HG02938 (cell line): ENCODE measurements around the gene ANKUB1.

Experiments
- ATAC-seq: cut with Tn5 transposase; IDR thresholded peaks from one replicate; pipeline ENCODE4 v1.9.1; 2021; ENCODE audit warnings: mild to moderate bottlenecking, moderate library complexity; ENCODE audit not compliant: unreplicated experiment

Gene ANKUB1

GRCh38 chr3:149810846-149811245, 18.5 kb upstream of the ANKUB1 start:
- no peak for ATAC-seq

DNA sequence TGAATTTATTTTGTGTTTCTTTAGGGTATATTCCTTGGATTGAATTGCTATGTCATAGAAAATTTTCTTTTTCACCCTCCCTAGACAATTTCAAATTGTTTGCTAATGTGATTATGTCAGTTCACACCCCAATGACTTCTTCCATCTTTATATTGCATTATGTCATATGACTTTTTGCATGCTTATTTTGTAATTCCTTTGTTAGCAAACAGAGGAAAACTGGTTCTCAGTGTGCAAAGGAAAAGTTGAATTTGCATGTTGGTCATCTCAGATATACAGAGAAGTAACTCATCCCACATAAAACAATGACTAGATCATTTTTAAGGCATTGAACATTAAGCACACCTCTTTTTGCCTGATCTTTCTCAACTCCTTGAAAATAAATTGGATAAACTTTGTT, 17.3 kb upstream of the ANKUB1 start:
- ATAC-seq, result no peak

DNA sequence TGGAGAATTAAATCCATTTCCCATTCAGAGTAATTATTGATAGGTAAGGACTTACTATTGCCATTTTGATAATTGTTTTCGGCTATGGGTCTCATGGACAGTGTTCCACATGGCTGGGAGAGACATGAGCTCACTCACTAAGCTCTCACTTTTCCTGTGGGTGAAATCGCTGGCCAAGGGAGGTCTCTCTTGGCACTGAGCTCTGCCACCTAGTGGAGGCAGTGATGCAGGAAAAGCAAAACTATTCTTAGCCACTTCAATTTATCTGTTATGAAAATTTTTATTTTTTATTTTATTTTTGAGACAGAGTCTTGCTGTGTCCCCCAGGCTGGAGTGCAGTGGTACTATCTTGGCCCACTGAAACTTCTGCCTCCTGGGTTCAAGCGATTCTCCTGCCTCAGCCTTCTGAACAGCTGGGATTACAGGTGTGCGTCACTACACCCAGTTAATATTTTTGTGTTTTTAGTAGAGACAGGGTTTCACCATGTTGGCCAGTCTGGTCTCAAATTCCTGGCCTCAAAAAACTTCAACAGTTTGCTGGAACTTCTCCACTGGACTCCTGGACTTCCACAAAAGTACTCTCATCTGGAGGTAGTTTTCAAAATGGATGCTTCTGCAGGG, 16.0 kb upstream of the ANKUB1 start:
- no peak for ATAC-seq

GRCh38 chr3:149806171-149806778, 13.9 kb upstream of the ANKUB1 start:
- no peak for ATAC-seq

DNA sequence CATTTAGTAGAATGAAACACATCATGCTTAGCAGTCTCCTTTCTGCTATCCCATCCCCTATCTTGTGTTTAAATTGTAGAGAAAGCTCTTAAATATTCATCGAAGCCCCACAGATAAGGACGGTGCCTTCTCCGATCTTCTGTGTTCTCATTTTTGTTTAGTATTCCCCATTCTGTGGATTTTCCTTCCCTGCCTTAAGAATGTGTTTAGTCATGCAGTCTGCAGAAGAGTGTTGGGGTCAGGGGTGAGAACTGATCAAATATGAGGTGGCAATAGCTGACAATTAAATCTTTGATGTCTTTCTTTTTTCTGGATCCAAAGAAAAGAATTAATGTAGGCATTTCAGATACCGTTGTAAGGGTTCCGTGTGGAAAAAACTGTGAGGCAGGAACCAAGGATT, 9.3 kb upstream of the ANKUB1 start:
- no peak for ATAC-seq

DNA sequence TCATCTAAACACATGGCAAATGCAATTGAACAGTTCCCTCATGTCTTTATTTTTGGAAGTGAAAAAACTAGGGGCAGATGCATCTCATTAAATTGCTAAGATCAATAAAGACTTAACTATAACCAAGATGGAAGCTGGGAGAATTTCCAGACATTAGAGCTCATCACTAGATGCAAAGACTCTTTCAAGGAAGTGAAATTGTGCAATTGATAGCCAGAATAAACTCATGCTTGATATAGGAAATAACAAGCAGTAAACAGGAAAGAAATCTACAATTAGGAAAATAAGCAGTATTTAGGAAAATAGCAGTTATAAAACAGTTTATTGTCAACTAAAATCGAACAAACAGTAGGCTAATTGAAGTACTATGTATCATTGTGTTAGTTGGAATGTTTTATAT, 8.8 kb upstream of the ANKUB1 start:
- no peak for ATAC-seq

GRCh38 chr3:149800693-149801092, 8.3 kb upstream of the ANKUB1 start:
- no peak for ATAC-seq

DNA sequence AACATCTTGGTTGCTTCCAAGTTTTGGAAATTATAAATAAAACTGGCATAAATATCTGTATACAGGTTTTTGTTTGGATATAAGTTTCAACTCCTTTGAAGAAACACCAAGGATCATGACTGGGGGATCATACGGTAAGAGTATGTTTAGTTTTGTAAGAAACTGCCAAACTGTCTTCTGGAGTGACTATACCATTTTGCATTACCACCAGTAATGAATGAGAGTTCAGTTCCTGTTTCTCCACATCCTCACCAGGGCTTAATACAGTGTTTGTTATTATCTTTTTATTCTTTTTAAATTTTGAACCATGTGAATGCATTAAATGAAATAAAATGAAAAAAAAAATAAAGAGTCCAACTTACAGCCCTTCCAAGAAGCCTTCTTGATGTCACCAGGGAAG, 3.7 kb upstream of the ANKUB1 start:
- no peak for ATAC-seq

- ATAC-seq, result no peak
Measured at GRCh38 chr3:149790698-149791097, 1.7 kb downstream of the ANKUB1 start.

GRCh38 chr3:149790268-149790667, 2.1 kb downstream of the ANKUB1 start:
- ATAC-seq, result no peak

GRCh38 chr3:149784064-149784704, 8.2 kb downstream of the ANKUB1 start:
- no peak for ATAC-seq

DNA sequence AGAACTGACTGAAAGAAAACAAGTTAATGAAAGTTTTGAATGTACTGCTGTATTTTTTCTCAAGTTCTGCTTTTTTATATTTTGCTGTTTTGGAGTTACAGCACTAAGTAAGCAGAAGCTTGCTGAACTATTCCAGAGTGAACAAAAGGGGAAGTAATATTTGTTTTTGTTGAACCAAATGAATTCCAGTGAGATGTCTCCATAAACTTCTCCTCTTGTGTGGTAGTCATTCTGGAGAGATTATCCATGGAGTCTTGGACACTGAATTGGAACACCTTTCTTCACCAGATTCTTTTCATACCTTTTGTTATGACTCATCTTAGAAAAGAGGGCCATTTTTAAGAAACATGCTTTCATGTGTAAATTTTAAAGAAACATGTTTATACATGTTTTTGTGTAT, 8.8 kb downstream of the ANKUB1 start:
- ATAC-seq, result no peak

GRCh38 chr3:149781741-149782140, 10.6 kb downstream of the ANKUB1 start:
- no peak for ATAC-seq

DNA sequence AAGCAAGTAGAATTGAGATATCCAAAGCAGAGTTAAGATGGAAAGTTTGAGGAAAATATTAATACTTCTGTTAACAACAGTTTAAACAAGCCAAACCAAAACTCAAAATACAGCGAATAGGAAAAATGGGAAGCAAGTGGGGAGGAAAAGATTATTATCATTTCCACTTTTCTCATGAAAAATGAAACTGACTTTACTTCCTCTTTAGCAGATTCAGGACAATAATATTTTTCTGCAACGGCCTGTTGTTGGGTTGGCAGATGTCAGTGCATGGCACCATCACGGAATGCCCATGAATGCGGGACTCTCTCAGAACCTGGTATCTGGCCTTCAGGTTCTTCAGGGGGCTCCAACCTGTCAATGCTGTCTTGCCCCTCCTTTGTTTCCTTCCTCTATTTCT, 11.1 kb downstream of the ANKUB1 start:
- no peak for ATAC-seq

DNA sequence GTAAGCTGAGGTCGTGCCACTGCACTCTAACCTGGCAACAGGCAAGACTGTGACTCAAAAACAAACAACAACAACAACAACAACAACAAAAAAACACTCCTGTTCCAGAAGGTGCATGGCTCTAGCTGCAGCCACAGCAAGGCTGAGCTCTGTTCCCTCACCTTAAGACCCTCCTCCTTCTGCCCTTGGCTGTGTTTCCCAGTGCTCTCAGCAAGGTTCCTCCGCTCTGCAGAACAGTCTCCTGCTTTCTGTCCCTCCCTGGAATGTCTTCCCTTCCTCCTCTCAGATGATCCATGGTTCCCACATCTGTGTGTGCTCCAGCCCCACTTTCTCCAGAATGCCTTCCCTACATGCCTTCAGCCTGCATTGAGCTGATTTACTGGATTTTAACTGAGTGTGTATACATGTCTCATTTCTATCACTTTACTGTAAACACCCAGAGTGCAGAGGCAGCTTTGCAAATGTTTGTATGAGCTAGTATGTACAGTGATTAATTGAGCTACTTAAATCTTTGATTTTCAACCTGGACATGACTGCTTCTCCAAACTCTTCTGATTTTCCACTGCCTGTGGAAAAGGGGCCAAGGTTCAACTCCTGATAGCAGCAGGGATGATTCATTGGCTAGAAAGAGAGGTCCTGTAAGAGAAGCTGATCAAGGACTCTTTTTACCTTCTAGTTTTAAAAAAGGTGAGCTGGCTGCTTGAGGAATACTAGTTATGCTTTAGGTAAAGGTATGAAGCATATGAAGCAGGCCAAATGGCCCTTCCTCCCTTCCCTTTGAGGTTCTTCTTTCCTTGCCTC, 14.7 kb downstream of the ANKUB1 start:
- ATAC-seq, result no peak

DNA sequence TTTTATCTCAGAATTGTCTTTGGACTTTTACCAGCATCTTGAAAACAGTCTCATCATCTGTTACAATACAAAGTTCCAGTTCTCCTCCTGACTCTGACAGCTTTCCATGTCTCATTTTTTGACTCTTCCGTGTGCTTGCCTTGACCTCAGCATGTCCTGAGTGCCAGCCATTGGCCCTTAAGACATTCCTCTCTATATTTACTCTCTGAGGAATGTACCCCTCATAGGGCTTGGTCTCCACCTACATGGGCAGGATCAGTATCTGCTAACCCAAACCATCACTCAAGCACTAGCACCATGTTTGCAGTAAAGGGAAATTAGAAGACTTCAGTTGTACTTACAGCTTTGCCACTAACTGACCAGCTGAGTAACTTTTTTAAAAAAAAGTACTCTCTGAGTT, 16.2 kb downstream of the ANKUB1 start:
- ATAC-seq, result no peak

DNA sequence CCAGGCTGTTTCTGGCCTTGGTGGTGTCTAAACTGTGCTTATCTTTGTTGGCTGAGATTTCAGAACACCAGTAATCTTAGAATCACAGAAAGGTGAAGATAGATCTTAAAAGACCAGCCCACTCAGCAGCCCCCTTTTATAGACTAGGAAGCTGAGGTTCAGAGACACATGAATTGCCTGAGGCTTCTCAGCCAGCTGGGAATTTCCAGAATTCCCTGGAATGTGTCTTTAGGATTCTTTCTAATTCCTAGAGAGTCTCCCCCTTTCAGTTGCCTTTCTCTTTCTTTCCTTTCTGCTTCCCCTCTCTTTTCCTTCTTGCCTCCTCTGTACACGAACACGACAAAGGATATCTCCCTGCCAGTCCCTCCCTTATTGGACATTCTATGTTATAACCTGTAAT, 19.5 kb downstream of the ANKUB1 start:
- ATAC-seq, result no peak

- no peak for ATAC-seq
Measured at GRCh38 chr3:149771652-149772271, 20.6 kb downstream of the ANKUB1 start.

DNA sequence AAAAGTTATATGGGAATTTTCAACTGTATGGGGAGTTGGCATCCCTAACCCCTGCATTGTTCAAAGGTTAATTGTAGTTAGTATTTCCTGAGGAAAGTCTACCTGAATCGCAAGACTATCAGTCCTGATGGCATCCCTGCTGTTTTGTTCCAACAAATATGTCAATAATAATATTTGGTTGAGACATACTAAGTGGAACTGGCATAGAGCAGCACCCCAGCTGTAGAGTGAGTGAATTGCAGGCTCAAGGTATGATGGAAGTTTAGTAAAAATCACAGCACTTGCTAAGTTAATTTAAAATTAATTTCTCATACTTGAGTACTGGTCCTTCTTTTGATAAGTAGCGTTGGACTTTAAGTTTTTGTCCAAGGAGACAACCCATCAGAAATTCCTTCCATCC, 22.1 kb downstream of the ANKUB1 start:
- no peak for ATAC-seq

DNA sequence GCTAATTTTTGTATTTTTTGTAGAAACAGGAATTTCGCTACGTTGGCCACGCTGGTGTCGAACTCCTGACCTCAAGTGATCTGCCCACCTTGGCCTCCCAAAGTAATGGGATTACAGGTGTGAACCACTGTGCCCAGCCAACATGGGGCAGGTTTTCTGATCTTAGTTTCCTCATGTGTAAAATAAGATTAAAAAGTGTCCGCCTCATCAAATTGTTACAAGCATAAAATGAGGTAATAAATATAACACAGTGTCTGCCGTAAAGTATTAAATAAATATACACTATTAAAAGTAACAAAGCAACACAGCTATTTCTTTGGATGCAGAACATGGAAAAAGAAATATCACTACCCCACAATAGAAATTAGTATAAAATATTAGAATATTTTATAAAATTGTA, 23.6 kb downstream of the ANKUB1 start:
- ATAC-seq, result no peak

DNA sequence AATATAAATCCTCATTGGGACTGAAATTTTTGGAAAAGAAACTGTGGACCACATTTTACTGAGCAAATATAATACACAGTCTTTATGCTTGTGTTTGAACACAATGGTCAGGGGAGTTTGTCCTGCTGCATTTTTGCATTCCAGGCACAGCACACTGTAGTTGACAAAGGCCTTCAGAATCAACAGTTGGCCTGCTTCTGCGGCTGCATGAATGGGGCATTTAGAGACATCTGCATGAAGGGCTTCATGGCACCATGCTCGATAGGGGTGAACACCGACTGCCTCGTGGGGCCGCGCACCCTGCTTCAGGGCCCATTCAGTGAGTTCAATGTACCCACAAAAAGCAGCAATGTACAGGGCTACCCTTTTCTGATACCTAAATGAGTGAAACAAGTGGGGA, 24.6 kb downstream of the ANKUB1 start:
- ATAC-seq, result no peak
